Mesenchymal stem cell (in vitro differentiated cells and primary cell): ENCODE data around the gene CPD.

Experiments used
- DNase-seq: peaks from one replicate; pipeline ENCODE4 v3.0.0-alpha.2; 2013
- H2AFZ ChIP-seq: one replicate; pipeline ENCODE4 v1.6.1; 2013; ENCODE audit warnings: low read depth, mild to moderate bottlenecking, control low read depth, inconsistent platforms, low read length, moderate library complexity
- H2AK5ac ChIP-seq: 2 replicates; pipeline ENCODE4 v1.6.1; 2013; ENCODE audit warnings: low read length, moderate library complexity, mild to moderate bottlenecking, inconsistent platforms; ENCODE audit not compliant: severe bottlenecking
- H2BK120ac ChIP-seq: one replicate; pipeline ENCODE4 v1.6.1; 2013; ENCODE audit warnings: low read depth, mild to moderate bottlenecking, inconsistent platforms, low read length, moderate library complexity
- H2BK12ac ChIP-seq, 2 experiments: one replicate each; pipeline ENCODE4 v1.6.1; 2013; ENCODE audit warnings: inconsistent platforms in 2 of 2, low read length in 2 of 2, mild to moderate bottlenecking in 2 of 2, moderate library complexity in 2 of 2, control low read depth in 1 of 2
- H2BK15ac ChIP-seq: one replicate; pipeline ENCODE4 v1.6.1; 2013; ENCODE audit warnings: mild to moderate bottlenecking, low read depth, inconsistent platforms; ENCODE audit not compliant: poor library complexity, severe bottlenecking
- H2BK5ac ChIP-seq: 2 replicates; pipeline ENCODE4 v1.6.1; 2013; ENCODE audit warnings: low read depth, mild to moderate bottlenecking, low read length, control low read depth, inconsistent platforms; ENCODE audit not compliant: poor library complexity, severe bottlenecking
- H3K14ac ChIP-seq, 2 experiments: one replicate each; pipeline ENCODE4 v1.6.1; 2013; ENCODE audit warnings: inconsistent platforms in 2 of 2, low read length in 2 of 2, control low read depth in 1 of 2, mild to moderate bottlenecking in 1 of 2, moderate library complexity in 1 of 2
- H3K18ac ChIP-seq, 2 experiments: one replicate each; pipeline ENCODE4 v1.6.1; 2013; ENCODE audit warnings: inconsistent platforms in 2 of 2, low read length in 2 of 2, control low read depth in 1 of 2, low read depth in 1 of 2, mild to moderate bottlenecking in 1 of 2
- H3K23ac ChIP-seq, 2 experiments: one replicate each; pipeline ENCODE4 v1.6.1; 2013; ENCODE audit warnings: inconsistent platforms in 2 of 2, low read length in 2 of 2, mild to moderate bottlenecking in 2 of 2, moderate library complexity in 2 of 2, control low read depth in 1 of 2
- H3K27ac ChIP-seq: 2 replicates; pipeline ENCODE4 v1.5.1; 2013; ENCODE audit warnings: mild to moderate bottlenecking, moderate library complexity, low read length, control low read depth, inconsistent platforms; ENCODE audit not compliant: poor library complexity, severe bottlenecking
- H3K27me3 ChIP-seq, 2 experiments: 2 replicates each; pipeline versions ENCODE4 v1.6.1 to v1.7.0; 2013; ENCODE audit warnings: low read length in 2 of 2, mild to moderate bottlenecking in 2 of 2, moderate library complexity in 2 of 2, control low read depth in 1 of 2, inconsistent platforms in 1 of 2; ENCODE audit not compliant: control insufficient read depth in 1 of 2, insufficient read depth in 1 of 2
- H3K36me3 ChIP-seq, 2 experiments: 2 replicates each; pipeline versions ENCODE4 v1.6.1 to v1.7.0; 2013; ENCODE audit warnings: low read length in 2 of 2, control low read depth in 1 of 2, inconsistent platforms in 1 of 2, low read depth in 1 of 2, mild to moderate bottlenecking in 1 of 2; ENCODE audit not compliant: insufficient read depth in 2 of 2, control insufficient read depth in 1 of 2
- H3K4ac ChIP-seq, 2 experiments: one replicate each; pipeline ENCODE4 v1.6.1; 2013; ENCODE audit warnings: inconsistent platforms in 2 of 2, low read length in 2 of 2, mild to moderate bottlenecking in 2 of 2, moderate library complexity in 2 of 2, control low read depth in 1 of 2, low read depth in 1 of 2
- H3K4me1 ChIP-seq: 2 replicates; pipeline ENCODE4 v1.6.1; 2013; ENCODE audit warnings: low read depth, low read length, control low read depth; ENCODE audit not compliant: control insufficient read depth, insufficient read depth
- H3K4me2 ChIP-seq: 2 replicates; pipeline ENCODE4 v1.6.1; 2013; ENCODE audit warnings: low read length, mild to moderate bottlenecking, inconsistent platforms; ENCODE audit not compliant: poor library complexity, severe bottlenecking
- H3K4me3 ChIP-seq, 2 experiments: 2 replicates each; pipeline versions ENCODE4 v1.5.1 to v1.7.0; 2013; ENCODE audit warnings: low read length in 2 of 2, mild to moderate bottlenecking in 2 of 2, control low read depth in 1 of 2, low read depth in 1 of 2; ENCODE audit not compliant: insufficient read depth in 1 of 2
- H3K79me1 ChIP-seq: replicated peaks from 2 replicates; pipeline ENCODE4 v1.6.1; 2013; ENCODE audit warnings: mild to moderate bottlenecking, control low read depth, low read length, inconsistent platforms; ENCODE audit not compliant: poor library complexity, severe bottlenecking
- H3K9ac ChIP-seq: 2 replicates; pipeline ENCODE4 v1.7.0; 2013; ENCODE audit warnings: mild to moderate bottlenecking, low read length, moderate library complexity
- H3K9me3 ChIP-seq: 2 replicates; pipeline ENCODE4 v1.7.0; 2013; ENCODE audit warnings: mild to moderate bottlenecking, low read length; ENCODE audit not compliant: control insufficient read depth
- H4K8ac ChIP-seq: one replicate; pipeline ENCODE4 v1.6.1; 2013; ENCODE audit warnings: inconsistent platforms, mild to moderate bottlenecking, low read length, moderate library complexity
- H4K91ac ChIP-seq: one replicate; pipeline ENCODE4 v1.6.1; 2013; ENCODE audit warnings: mild to moderate bottlenecking, low read length, inconsistent platforms
- WGBS: methylation state at CpG from one replicate; pipeline ENCODE4 v1.1.7; 2013; ENCODE audit warnings: mixed read lengths; 5-methylcytosine and 5-hydroxymethylcytosine counted together

CPD gene

GRCh38 chr17:30513346-30513745 lies 134.6 kb downstream of the CPD start:
- H3K4me3 ChIP-seq: no peak overlapping the region
- H3K9me3 ChIP-seq: no peaks in the 10 kb centered on the region
- no peak overlapping the region for H2BK12ac ChIP-seq
- no peak overlapping the region for H3K18ac ChIP-seq
- no peak overlapping the region for H2AK5ac ChIP-seq
- WGBS: 100% methylated on average over 1 of the region's 1 CpG
- H2BK5ac ChIP-seq: no peak overlapping the region
- H3K4me2 ChIP-seq: no peak overlapping the region
- H3K9ac ChIP-seq: peak overlapping the region; percentile 65
- no peaks in the 10 kb centered on the region for H3K27me3 ChIP-seq
- peaks cover 13% of the 10 kb centered on the region for H3K79me1 ChIP-seq
- no peak overlapping the region for H3K4ac ChIP-seq
- H3K27ac ChIP-seq: no peak overlapping the region
- no peak overlapping the region for H3K14ac ChIP-seq
- no peak overlapping the region for H2AFZ ChIP-seq
- peaks cover 19 to 55% of the 10 kb centered on the region in 2 experiments for H3K36me3 ChIP-seq
- H4K8ac ChIP-seq: no peak overlapping the region
- H2BK15ac ChIP-seq: no peak overlapping the region
- H4K91ac ChIP-seq: no peak overlapping the region
- no peak overlapping the region for H3K23ac ChIP-seq
- no peak for DNase-seq
- H3K4me1 ChIP-seq: no peaks in the 10 kb centered on the region
- no peak overlapping the region for H2BK120ac ChIP-seq

- no peak overlapping the region for H2BK15ac ChIP-seq
- H2AFZ ChIP-seq: no peak overlapping the region
- peaks cover 16% of the 10 kb centered on the region for H3K79me1 ChIP-seq
- no peak overlapping the region for H3K9ac ChIP-seq
- 100% methylated on average over 3 of the region's 3 CpGs for WGBS
- H3K27ac ChIP-seq: no peak overlapping the region
- H3K23ac ChIP-seq: no peak overlapping the region
- H3K18ac ChIP-seq: no peak overlapping the region
- H3K9me3 ChIP-seq: no peaks in the 10 kb centered on the region
- no peak overlapping the region for H3K4ac ChIP-seq
- no peak overlapping the region for H2BK120ac ChIP-seq
- no peak overlapping the region for H4K91ac ChIP-seq
- no peak for DNase-seq
- H2BK12ac ChIP-seq: no peak overlapping the region
- no peak overlapping the region for H2AK5ac ChIP-seq
- H3K27me3 ChIP-seq: no peaks in the 10 kb centered on the region
- H3K4me2 ChIP-seq: no peak overlapping the region
- H3K14ac ChIP-seq: no peak overlapping the region
- peaks cover 4% of the 10 kb centered on the region for H3K4me1 ChIP-seq
- peaks cover 25 to 45% of the 10 kb centered on the region in 2 experiments for H3K36me3 ChIP-seq
- no peak overlapping the region for H4K8ac ChIP-seq
- H2BK5ac ChIP-seq: no peak overlapping the region
- no peak overlapping the region for H3K4me3 ChIP-seq
Measured at GRCh38 chr17:30514895-30515596, 136.3 kb downstream of the CPD start.

GRCh38 chr17:30517786-30518185 lies 139.1 kb downstream of the CPD start:
- Histone ChIP-seq H2BK15ac (no peak overlapping the region), H2AK5ac (no peak overlapping the region), H3K79me1 (peaks cover 21% of the 10 kb centered on the region), H3K14ac (no peak overlapping the region), H2BK12ac (peak overlapping the region in 1 of 2 experiments; percentile 40), H3K4me3 (peak overlapping the region in 1 of 2 experiments; percentile 17), H4K91ac (no peak overlapping the region), H4K8ac (no peak overlapping the region), H3K27me3 (no peaks in the 10 kb centered on the region), H2BK5ac (no peak overlapping the region), H3K4ac (no peak overlapping the region), H3K4me1 (peaks cover 4% of the 10 kb centered on the region), H3K9ac (peak overlapping the region; percentile 44), H2BK120ac (no peak overlapping the region), H3K4me2 (no peak overlapping the region), H3K36me3 (peaks cover 37 to 43% of the 10 kb centered on the region in 2 experiments), H2AFZ (no peak overlapping the region), H3K9me3 (no peaks in the 10 kb centered on the region), H3K27ac (no peak overlapping the region), H3K23ac (no peak overlapping the region), H3K18ac (no peak overlapping the region)
- peak; percentile 6 for DNase-seq
- 95% methylated on average over 1 of the region's 1 CpG for WGBS

GRCh38 chr17:30519166-30519565 lies 140.4 kb downstream of the CPD start:
- Histone ChIP-seq H3K23ac (no peak overlapping the region), H3K27ac (peak overlapping the region; percentile 41), H2AFZ (no peak overlapping the region), H2AK5ac (peak overlapping the region; percentile 63), H3K4ac (no peak overlapping the region), H3K4me3 (peak overlapping the region in 1 of 2 experiments; percentile 61), H3K9me3 (no peaks in the 10 kb centered on the region), H2BK15ac (no peak overlapping the region), H3K14ac (no peak overlapping the region), H3K18ac (no peak overlapping the region), H2BK12ac (no peak overlapping the region), H2BK120ac (no peak overlapping the region), H3K27me3 (no peaks in the 10 kb centered on the region), H3K4me2 (no peak overlapping the region), H2BK5ac (no peak overlapping the region), H3K79me1 (peaks cover 20% of the 10 kb centered on the region), H3K9ac (peak overlapping the region; percentile 92), H4K91ac (no peak overlapping the region), H4K8ac (no peak overlapping the region), H3K4me1 (peaks cover 4% of the 10 kb centered on the region), H3K36me3 (peaks cover 36 to 38% of the 10 kb centered on the region in 2 experiments)
- 91% methylated on average over 5 of the region's 5 CpGs for WGBS
- DNase-seq: no peak
